Measurements from ENCODE around the gene CD47. TPM values are rescaled to one million over a fixed set of nuclear protein-coding genes. Genes with fewer than 3 reads are reported as not detected.

CD47 gene
- total RNA-seq, 2 experiments from 2014 or later = 122 to 124 TPM

GRCh38 chr3:108006077-108006771 is 84.6 kb downstream of the CD47 start:
- Mint-ChIP-seq H3K27me3 (peaks cover 9% of the 10 kb centered on the region), H3K4me3 (no peak overlapping the region), H3K9me3 (no peaks in the 10 kb centered on the region), H3K36me3 (no peaks in the 10 kb centered on the region), H3K27ac (no peak overlapping the region), H3K4me1 (ENCODE audit: low read depth) (peaks cover 7% of the 10 kb centered on the region)
- no peak for DNase-seq
- ChIA-PET CTCF (no interaction called here), POLR2A (no interaction called here)
- intact Hi-C loops (cut with micrococcal nuclease) = no loop called here

GRCh38 chr3:108004647-108005046 is 86.2 kb downstream of the CD47 start:
- ChIA-PET POLR2A (no interaction called here), CTCF (no interaction called here)
- H3K4me1 Mint-ChIP-seq (ENCODE audit: low read depth) = peaks cover 7% of the 10 kb centered on the region
- no peaks in the 10 kb centered on the region for H3K9me3 Mint-ChIP-seq
- H3K27ac Mint-ChIP-seq = no peak overlapping the region
- H3K4me3 Mint-ChIP-seq = no peak overlapping the region
- no peak for DNase-seq
- H3K36me3 Mint-ChIP-seq = no peaks in the 10 kb centered on the region
- peaks cover 9% of the 10 kb centered on the region for H3K27me3 Mint-ChIP-seq
- intact Hi-C loops (cut with micrococcal nuclease) = no loop called here

DNA sequence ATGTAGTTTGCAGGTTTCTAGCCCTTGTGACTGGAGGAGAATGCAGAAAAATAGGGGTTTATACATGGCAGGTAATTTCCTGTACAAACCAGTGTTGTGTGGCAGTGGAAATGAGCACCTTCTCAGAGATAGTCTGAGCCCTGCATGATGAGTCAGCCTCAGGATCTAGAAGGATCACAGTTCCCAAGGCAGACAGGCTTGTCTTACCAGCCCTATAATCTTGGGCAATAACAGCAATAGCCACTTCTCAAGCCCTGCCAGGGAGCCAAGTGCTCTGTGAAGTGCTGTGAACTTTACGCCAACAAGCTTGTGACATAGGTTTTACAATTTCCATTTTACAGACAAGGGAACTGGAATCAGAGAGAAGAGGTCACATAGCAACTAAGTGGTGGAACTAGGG is 89.4 kb downstream of the CD47 start:
- POLR2A ChIA-PET = no interaction called here
- Mint-ChIP-seq H3K4me1 (ENCODE audit: low read depth) (peaks cover 7% of the 10 kb centered on the region), H3K27me3 (peaks cover 5% of the 10 kb centered on the region), H3K36me3 (no peaks in the 10 kb centered on the region), H3K27ac (no peak overlapping the region), H3K9me3 (no peaks in the 10 kb centered on the region), H3K4me3 (no peak overlapping the region)
- intact Hi-C loops (cut with micrococcal nuclease) = no loop called here
- CTCF ChIA-PET = no interaction called here
- DNase-seq = no peak

GRCh38 chr3:107999215-107999775 is 91.5 kb downstream of the CD47 start:
- intact Hi-C loops (cut with micrococcal nuclease) = no loop called here
- H3K27ac Mint-ChIP-seq = no peak overlapping the region
- no peak overlapping the region for H3K4me3 Mint-ChIP-seq
- DNase-seq = no peak
- H3K9me3 Mint-ChIP-seq = no peaks in the 10 kb centered on the region
- ChIA-PET CTCF (no interaction called here), POLR2A (no interaction called here)
- H3K4me1 Mint-ChIP-seq (ENCODE audit: low read depth) = no peaks in the 10 kb centered on the region
- no peaks in the 10 kb centered on the region for H3K36me3 Mint-ChIP-seq
- no peaks in the 10 kb centered on the region for H3K27me3 Mint-ChIP-seq

DNA sequence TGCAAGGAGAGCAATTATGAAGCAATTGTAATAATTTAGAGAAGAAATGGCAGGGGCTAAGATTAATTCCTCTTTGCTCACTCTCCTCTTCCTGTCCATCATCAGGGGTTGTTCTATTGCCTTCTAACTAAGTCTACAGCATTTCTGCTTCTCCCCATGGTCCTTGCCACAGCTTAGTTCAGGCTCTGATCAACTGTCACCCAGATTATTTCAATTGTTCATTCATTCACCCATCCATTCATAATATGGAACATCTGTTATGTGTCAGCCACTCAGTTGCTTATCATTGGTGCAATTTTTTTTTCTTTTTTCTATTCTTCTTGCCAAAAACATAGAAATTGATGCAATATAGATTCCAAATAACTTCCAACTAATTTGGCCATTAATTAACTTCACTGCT is 93.2 kb downstream of the CD47 start:
- no peaks in the 10 kb centered on the region for H3K36me3 Mint-ChIP-seq
- no peak overlapping the region for H3K4me3 Mint-ChIP-seq
- H3K4me1 Mint-ChIP-seq (ENCODE audit: low read depth) = peaks cover 6% of the 10 kb centered on the region
- no peak overlapping the region for H3K27ac Mint-ChIP-seq
- H3K9me3 Mint-ChIP-seq = no peaks in the 10 kb centered on the region
- intact Hi-C loops (cut with micrococcal nuclease) = no loop called here
- no peak for DNase-seq
- ChIA-PET CTCF (no interaction called here), POLR2A (no interaction called here)
- no peaks in the 10 kb centered on the region for H3K27me3 Mint-ChIP-seq

- no peaks in the 10 kb centered on the region for H3K27me3 Mint-ChIP-seq
- ChIA-PET POLR2A (no interaction called here), CTCF (interaction anchor here (0.6 kb wide), 1 partner anchor 245 kb away, joined by 3 read pairs; no protein-coding TSS in a partner anchor)
- no peaks in the 10 kb centered on the region for H3K9me3 Mint-ChIP-seq
- no peak overlapping the region for H3K27ac Mint-ChIP-seq
- H3K4me3 Mint-ChIP-seq = no peak overlapping the region
- H3K4me1 Mint-ChIP-seq (ENCODE audit: low read depth) = peaks cover 6% of the 10 kb centered on the region
- H3K36me3 Mint-ChIP-seq = no peaks in the 10 kb centered on the region
- intact Hi-C loops (cut with micrococcal nuclease) = no loop called here
- DNase-seq = no peak
Observed at GRCh38 chr3:107995823-107996222, 95.0 kb downstream of the CD47 start.

DNA sequence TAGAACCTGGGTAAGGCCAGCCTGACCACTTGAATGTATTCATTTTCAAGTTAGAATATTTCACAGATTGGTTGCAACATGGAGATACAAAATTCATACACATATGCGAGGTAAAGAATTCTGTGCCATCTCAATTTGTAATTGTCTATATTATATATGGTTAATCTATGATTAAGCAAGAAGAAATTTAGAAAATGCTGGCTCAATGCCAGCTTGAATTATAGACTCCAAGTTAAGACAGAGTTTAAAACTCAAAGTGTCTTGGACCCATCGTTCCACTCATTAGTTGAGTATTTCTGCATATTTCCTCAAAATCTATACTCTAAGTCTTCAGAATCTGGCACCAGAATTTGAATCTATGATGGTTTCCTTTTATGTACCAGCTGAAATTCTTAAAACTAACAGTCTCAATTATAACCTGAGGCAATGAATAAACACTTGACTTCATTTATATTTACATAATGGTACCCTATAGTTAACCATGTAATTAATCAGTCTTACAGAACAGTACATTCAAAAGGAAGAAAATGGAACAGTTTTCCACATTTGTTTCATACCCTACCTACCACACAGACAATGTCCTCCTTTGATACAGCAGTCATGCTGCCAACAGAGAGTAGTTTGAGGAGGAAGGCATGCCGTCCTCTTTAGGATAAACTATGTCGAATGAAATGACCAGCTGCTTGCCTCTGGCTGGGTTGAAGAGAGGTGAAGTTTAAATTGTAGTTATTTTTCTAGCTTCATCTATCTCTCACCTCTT is 95.7 kb downstream of the CD47 start:
- POLR2A ChIA-PET = no interaction called here
- peaks cover 6% of the 10 kb centered on the region for H3K4me1 Mint-ChIP-seq (ENCODE audit: low read depth)
- no peak overlapping the region for H3K4me3 Mint-ChIP-seq
- no peaks in the 10 kb centered on the region for H3K27me3 Mint-ChIP-seq
- H3K9me3 Mint-ChIP-seq = no peaks in the 10 kb centered on the region
- H3K27ac Mint-ChIP-seq = no peak overlapping the region
- no peaks in the 10 kb centered on the region for H3K36me3 Mint-ChIP-seq
- CTCF ChIA-PET = interaction anchor here (0.6 kb wide), 1 partner anchor 245 kb away, joined by 3 read pairs; no protein-coding TSS in a partner anchor
- no peak for DNase-seq
- intact Hi-C loops (cut with micrococcal nuclease) = no loop called here

GRCh38 chr3:107994181-107994580 is 96.7 kb downstream of the CD47 start:
- no peaks in the 10 kb centered on the region for H3K9me3 Mint-ChIP-seq
- no peaks in the 10 kb centered on the region for H3K36me3 Mint-ChIP-seq
- no peak for DNase-seq
- ChIA-PET CTCF (no interaction called here), POLR2A (no interaction called here)
- H3K27ac Mint-ChIP-seq = no peak overlapping the region
- no peak overlapping the region for H3K4me3 Mint-ChIP-seq
- no peaks in the 10 kb centered on the region for H3K27me3 Mint-ChIP-seq
- peaks cover 7% of the 10 kb centered on the region for H3K4me1 Mint-ChIP-seq (ENCODE audit: low read depth)
- intact Hi-C loops (cut with micrococcal nuclease) = no loop called here

- intact Hi-C loops (cut with micrococcal nuclease) = no loop called here
- no peaks in the 10 kb centered on the region for H3K9me3 Mint-ChIP-seq
- H3K4me3 Mint-ChIP-seq = no peak overlapping the region
- peaks cover 11% of the 10 kb centered on the region for H3K4me1 Mint-ChIP-seq (ENCODE audit: low read depth)
- ChIA-PET CTCF (interaction anchor here (0.6 kb wide), 1 partner anchor 332 kb away, joined by 3 read pairs; no protein-coding TSS in a partner anchor), POLR2A (no interaction called here)
- no peaks in the 10 kb centered on the region for H3K36me3 Mint-ChIP-seq
- no peaks in the 10 kb centered on the region for H3K27me3 Mint-ChIP-seq
- no peak overlapping the region for H3K27ac Mint-ChIP-seq
- DNase-seq = no peak
Observed at GRCh38 chr3:107993771-107994170, 97.1 kb downstream of the CD47 start.

Other genes with a start within 250 kb of the CD47 start
- gene IFT57, start 131.4 kb upstream of the CD47 start, total RNA-seq = 10 to 100 TPM; 29.4 to 29.6 TPM
- 1 to 10 TPM in 1 of 2 experiments, under 1 TPM in 1; 0.86 to 1.6 TPM for gene HHLA2, start 205.5 kb upstream of the CD47 start, total RNA-seq

Measured in activated CD4-positive, alpha-beta memory T cell treated with anti-CD3 and anti-CD28 coated beads for 36 hours (primary cell).